SK-N-SH treated with all-trans-retinoic acid at 6 μM for 48 hours (cell line): ENCODE data around the gene NHLRC3.

ENCODE experiments used
- ATAC-seq: fragments of 200-7000 bp; cut with Tn5 transposase; 3 replicates; pipeline ENCODE4 v1.9.1; 2020; ENCODE audit warnings: mild to moderate bottlenecking, moderate library complexity
- ARNTL ChIP-seq: fragments of 450-650 bp; formaldehyde crosslinking; IDR thresholded peaks from 2 replicates; pipeline ENCODE4 v1.5.0; 2020; ENCODE audit warnings: low read depth, mild to moderate bottlenecking, moderate library complexity, borderline replicate concordance
- CREB5 ChIP-seq: fragments of 250-450 bp; sonication (Bioruptor Pico); IDR thresholded peaks from 2 replicates; pipeline ENCODE4 v1.5.1; 2020; ENCODE audit warnings: low read depth, mild to moderate bottlenecking, moderate library complexity
- CSDC2 ChIP-seq: fragments of 250-450 bp; sonication (Bioruptor Pico); IDR thresholded peaks from 2 replicates; pipeline ENCODE4 v1.5.0; 2020; ENCODE audit warnings: mild to moderate bottlenecking, moderate library complexity
- CSRNP3 ChIP-seq: fragments of 250-450 bp; sonication (Bioruptor Pico); IDR thresholded peaks from 2 replicates; pipeline ENCODE4 v1.5.1; 2021; ENCODE audit warnings: mild to moderate bottlenecking, moderate library complexity
- ESRRG ChIP-seq: fragments of 250-450 bp; sonication (Bioruptor Pico); IDR thresholded peaks from 2 replicates; pipeline ENCODE4 v1.6.1; 2021; ENCODE audit warnings: mild to moderate bottlenecking
- GLIS3 ChIP-seq: fragments of 250-450 bp; sonication (Bioruptor Pico); IDR thresholded peaks from 2 replicates; pipeline ENCODE4 v1.5.0; 2020; ENCODE audit warnings: mild to moderate bottlenecking, moderate library complexity
- ISL1 ChIP-seq: fragments of 250-450 bp; sonication (Bioruptor Pico); IDR thresholded peaks from 2 replicates; pipeline ENCODE4 v2.1.2; 2022; ENCODE audit warnings: mild to moderate bottlenecking, moderate library complexity
- OSR1 ChIP-seq: fragments of 250-450 bp; sonication (Bioruptor Pico); IDR thresholded peaks from 2 replicates; pipeline ENCODE4 v1.8.0; 2022; ENCODE audit warnings: moderate library complexity, mild to moderate bottlenecking, inconsistent platforms
- PATZ1 ChIP-seq: fragments of 250-450 bp; sonication (Bioruptor Pico); IDR thresholded peaks from 2 replicates; pipeline ENCODE4 v1.8.0; 2020; ENCODE audit warnings: mild to moderate bottlenecking, moderate library complexity, borderline replicate concordance
- POU6F1 ChIP-seq: fragments of 250-450 bp; sonication (Bioruptor Pico); IDR thresholded peaks from 2 replicates; pipeline ENCODE4 v1.8.0; 2021; ENCODE audit warnings: low read depth, mild to moderate bottlenecking, moderate library complexity, borderline replicate concordance
- PPARA ChIP-seq: fragments of 250-450 bp; sonication (Bioruptor Pico); IDR thresholded peaks from 2 replicates; pipeline ENCODE4 v1.5.0; 2020; ENCODE audit warnings: mild to moderate bottlenecking, borderline replicate concordance
- RARB ChIP-seq: fragments of 250-450 bp; sonication (Bioruptor Pico); IDR thresholded peaks from 2 replicates; pipeline ENCODE4 v1.8.0; 2021; ENCODE audit warnings: mild to moderate bottlenecking, moderate library complexity
- SNAI2 ChIP-seq: fragments of 250-450 bp; sonication (Bioruptor Pico); IDR thresholded peaks from 2 replicates; pipeline ENCODE4 v1.5.0; 2020; ENCODE audit warnings: mild to moderate bottlenecking, moderate library complexity
- TCF4 ChIP-seq: fragments of 250-450 bp; sonication (Bioruptor Pico); IDR thresholded peaks from 2 replicates; pipeline ENCODE4 v1.8.0; 2021; ENCODE audit warnings: mild to moderate bottlenecking, moderate library complexity, borderline replicate concordance
- TOX ChIP-seq: fragments of 250-450 bp; sonication (Bioruptor Pico); IDR thresholded peaks from 2 replicates; pipeline ENCODE4 v1.8.0; 2021; ENCODE audit warnings: mild to moderate bottlenecking, moderate library complexity, borderline replicate concordance
- TSHZ2 ChIP-seq: fragments of 250-450 bp; sonication (Bioruptor Pico); IDR thresholded peaks from 2 replicates; pipeline ENCODE4 v1.5.0; 2020; ENCODE audit warnings: mild to moderate bottlenecking, moderate library complexity
- ZC3H10 ChIP-seq: fragments of 250-450 bp; sonication (Bioruptor Pico); IDR thresholded peaks from 2 replicates; pipeline ENCODE4 v1.5.1; 2021; ENCODE audit warnings: mild to moderate bottlenecking, moderate library complexity
- ZFP3 ChIP-seq: fragments of 250-450 bp; sonication (Bioruptor Pico); IDR thresholded peaks from 2 replicates; pipeline ENCODE4 v1.5.0; 2020; ENCODE audit warnings: mild to moderate bottlenecking, moderate library complexity
- ZNF565 ChIP-seq: fragments of 450-650 bp; formaldehyde crosslinking; conservative IDR thresholded peaks from 2 replicates; pipeline ENCODE4 v1.5.0; 2020; ENCODE audit warnings: low read depth, mild to moderate bottlenecking, moderate library complexity
- ZNF70 ChIP-seq: fragments of 450-650 bp; formaldehyde crosslinking; IDR thresholded peaks from 2 replicates; pipeline ENCODE4 v1.5.0; 2020; ENCODE audit warnings: mild to moderate bottlenecking, moderate library complexity
- ZNF8 ChIP-seq: fragments of 450-650 bp; formaldehyde crosslinking; IDR thresholded peaks from 2 replicates; pipeline ENCODE4 v1.5.0; 2020; ENCODE audit warnings: mild to moderate bottlenecking, moderate library complexity

Gene NHLRC3

GRCh38 chr13:39023761-39024160 lies 14.5 kb upstream of the NHLRC3 start (continued):
- TF ChIP-seq TSHZ2 (no peak), ZC3H10 (no peak), GLIS3 (no peak), CSDC2 (CRISPR knock-in tag) (no peak), TOX (CRISPR knock-in tag) (no peak), ZFP3 (CRISPR knock-in tag) (no peak), ZNF70 (CRISPR knock-in tag) (no peak), ARNTL (CRISPR knock-in tag) (no peak), RARB (CRISPR knock-in tag) (no peak), TCF4 (CRISPR knock-in tag) (no peak)

GRCh38 chr13:39025433-39025839 lies 12.8 kb upstream of the NHLRC3 start:
- TF ChIP-seq SNAI2 (CRISPR knock-in tag): no peak
- TF ChIP-seq TOX (CRISPR knock-in tag): no peak
- TF ChIP-seq TCF4 (CRISPR knock-in tag): no peak
- TF ChIP-seq PPARA: no peak
- no peak for TF ChIP-seq ZNF8 (CRISPR knock-in tag)
- no peak for TF ChIP-seq ESRRG
- no peak for TF ChIP-seq ISL1 (CRISPR knock-in tag)
- TF ChIP-seq ZNF565 (CRISPR knock-in tag): no peak
- no peak for TF ChIP-seq POU6F1 (CRISPR knock-in tag)
- TF ChIP-seq ARNTL (CRISPR knock-in tag): no peak
- TF ChIP-seq PATZ1 (CRISPR knock-in tag): no peak
- TF ChIP-seq RARB (CRISPR knock-in tag): no peak
- TF ChIP-seq CREB5 (CRISPR knock-in tag): no peak
- TF ChIP-seq TSHZ2: no peak
- no peak for TF ChIP-seq CSRNP3 (CRISPR knock-in tag)
- TF ChIP-seq ZFP3 (CRISPR knock-in tag): no peak
- no peak for TF ChIP-seq OSR1 (CRISPR knock-in tag)
- no peak for ATAC-seq
